Left cardiac atrium (tissue), 4 donors: ENCODE measurements around the gene C14orf180. TPM values are rescaled to one million over a fixed set of nuclear protein-coding genes. Genes with fewer than 3 reads are reported as not detected.
A peak's percentile ranks its signal among the peaks of the same experiment; 100 is the strongest.

Experiments used
- ATAC-seq, 2 donors: fragments of 200-7000 bp; cut with Tn5 transposase; one replicate each; pipeline ENCODE4 v1.9.1; 2020; ENCODE audit warnings: mild to moderate bottlenecking in 2 of 2, moderate library complexity in 2 of 2
- DNase-seq: peaks from one replicate; pipeline ENCODE4 v3.0.0-alpha.2; 2020
- intact Hi-C, 2 donors: fragments of 100-400 bp; cut with DNase I; formaldehyde crosslinking; loops; one replicate each; pipeline versions ENCODE4 v1.14.1 to v1.15.1; 2022 to 2023
- total RNA-seq, 2 donors: library from RNA; stranded (reverse); fragmentation: NEBNext Ultra II Directional; extraction: Animal tissue kit (Norgen Biotek cat#: 25700); gene quantifications; one replicate each; pipeline ENCODE4 v1.2.1, GENCODE V29; 2021
- donor health status: DM: no; HTN: yes; CAD: no.
- donor health status: DM: no; HTN: yes; CAD: no; lungs with severe emphysema.
- donor health status: DM: yes; HTN: yes; CAD: no.
- donor health status: Dilated cardiomyopathy.

C14orf180 gene
- total RNA-seq, 2 donors from 2014 or later: 26.6 to 66.7 TPM

- DNase-seq (peak; percentile 24), ATAC-seq (no peak)
- intact Hi-C loops: no loop called here
Measured at GRCh38 chr14:104598039-104598909, 18.7 kb downstream of the C14orf180 start.

GRCh38 chr14:104598910-104599273 lies 19.3 kb downstream of the C14orf180 start:
- ATAC-seq (no peak), DNase-seq (peak; percentile 13)
- intact Hi-C loops: no loop called here

- DNase-seq: no peak
- intact Hi-C loops: no loop called here
- ATAC-seq: no peak
Measured at GRCh38 chr14:104599446-104599845, 19.9 kb downstream of the C14orf180 start.

- intact Hi-C loops: no loop called here
- DNase-seq (peak; percentile 25), ATAC-seq (no peak)
Measured at GRCh38 chr14:104600141-104600643, 20.6 kb downstream of the C14orf180 start.

GRCh38 chr14:104600805-104601204 lies 21.2 kb downstream of the C14orf180 start:
- DNase-seq (no peak), ATAC-seq (no peak)

GRCh38 chr14:104601786-104602185 lies 22.2 kb downstream of the C14orf180 start:
- ATAC-seq (no peak), DNase-seq (peak; percentile 17)
- intact Hi-C loops: no loop called here

More at GRCh38 chr14:104600805-104601204, 21.2 kb downstream of the C14orf180 start:
- intact Hi-C loops: no loop called here

GRCh38 chr14:104602315-104602932 lies 22.9 kb downstream of the C14orf180 start:
- DNase-seq: no peak
- intact Hi-C loops: no loop called here
- no peak for ATAC-seq

GRCh38 chr14:104602933-104603325 lies 23.4 kb downstream of the C14orf180 start:
- ATAC-seq: no peak
- no peak for DNase-seq
- intact Hi-C loops: no loop called here

GRCh38 chr14:104603711-104604401 lies 24.3 kb downstream of the C14orf180 start:
- peak; percentile 13 for DNase-seq
- ATAC-seq: peak in 1 of 2 donors; percentile 9
- intact Hi-C loops: no loop called here

- DNase-seq (peak; percentile 32), ATAC-seq (peak; percentile 84 to 86)
- intact Hi-C loops: no loop called here
Measured at GRCh38 chr14:104604458-104605449, 25.2 kb downstream of the C14orf180 start, which contains the start of gene TMEM179. TSS of gene TMEM179 (minus strand) at chr14:104604772. CDS start at chr14:104604741, 31 bp downstream.

- no peak for DNase-seq
- intact Hi-C loops: no loop called here
- ATAC-seq: no peak
Measured at GRCh38 chr14:104609666-104610065, 30.1 kb downstream of the C14orf180 start.

- intact Hi-C loops: no loop called here
- no peak for ATAC-seq
- no peak for DNase-seq
Measured at GRCh38 chr14:104610749-104611310, 31.3 kb downstream of the C14orf180 start.

GRCh38 chr14:104611881-104612280 lies 32.3 kb downstream of the C14orf180 start:
- intact Hi-C loops: no loop called here
- ATAC-seq: no peak
- DNase-seq: no peak

- intact Hi-C loops: no loop called here
- ATAC-seq: no peak
- DNase-seq: no peak
Measured at GRCh38 chr14:104614126-104614812, 34.7 kb downstream of the C14orf180 start.

GRCh38 chr14:104624939-104625338 lies 45.4 kb downstream of the C14orf180 start:
- ATAC-seq: no peak
- intact Hi-C loops: no loop called here
- no peak for DNase-seq

GRCh38 chr14:104632781-104633180 lies 53.2 kb downstream of the C14orf180 start:
- DNase-seq (no peak), ATAC-seq (no peak)
- intact Hi-C loops: no loop called here

GRCh38 chr14:104633276-104634137 lies 53.9 kb downstream of the C14orf180 start:
- intact Hi-C loops: no loop called here
- ATAC-seq (no peak), DNase-seq (no peak)
